Ishikawa (cell line): ENCODE data around the gene STARD10.

Experiments used
- CEBPB ChIP-seq: IDR thresholded peaks from 2 replicates; pipeline ENCODE4 v1.6.1; 2012
- EP300 ChIP-seq: IDR thresholded peaks from 2 replicates; pipeline ENCODE4 v1.6.1; 2012; ENCODE audit warnings: borderline replicate concordance
- FOXM1 ChIP-seq: IDR thresholded peaks from 2 replicates; pipeline ENCODE4 v1.6.1; 2012; ENCODE audit warnings: low read depth, borderline replicate concordance
- MAX ChIP-seq: IDR thresholded peaks from 2 replicates; pipeline ENCODE4 v1.6.1; 2012
- REST ChIP-seq: IDR thresholded peaks from 2 replicates; pipeline ENCODE4 v1.6.1; 2012; ENCODE audit warnings: low read depth, mild to moderate bottlenecking
- TAF1 ChIP-seq: IDR thresholded peaks from 2 replicates; pipeline ENCODE4 v1.6.1; 2012; ENCODE audit warnings: low read depth, mild to moderate bottlenecking
- TEAD4 ChIP-seq: IDR thresholded peaks from 2 replicates; pipeline ENCODE4 v1.6.1; 2012
- USF1 ChIP-seq: IDR thresholded peaks from 2 replicates; pipeline ENCODE4 v1.6.1; 2012
- ZBTB7A ChIP-seq: IDR thresholded peaks from 2 replicates; pipeline ENCODE4 v1.6.1; 2012; ENCODE audit warnings: low read depth

GRCh38 chr11:72743321-72744221, 50.3 kb downstream of the STARD10 start:
- no peak for TF ChIP-seq EP300
- no peak for TF ChIP-seq USF1
- TF ChIP-seq REST = no peak
- no peak for TF ChIP-seq MAX
- TF ChIP-seq ZBTB7A = no peak
- no peak for TF ChIP-seq FOXM1
- TF ChIP-seq CEBPB = no peak
- TF ChIP-seq TEAD4 = no peak
- TF ChIP-seq TAF1 = no peak
